Measurements from ENCODE around the gene TEX101. TPM values are rescaled to one million over a fixed set of nuclear protein-coding genes. Genes with fewer than 3 reads are reported as not detected.

TEX101 gene
- total RNA-seq, 2 experiments from 2014 or later: not detected

DNA sequence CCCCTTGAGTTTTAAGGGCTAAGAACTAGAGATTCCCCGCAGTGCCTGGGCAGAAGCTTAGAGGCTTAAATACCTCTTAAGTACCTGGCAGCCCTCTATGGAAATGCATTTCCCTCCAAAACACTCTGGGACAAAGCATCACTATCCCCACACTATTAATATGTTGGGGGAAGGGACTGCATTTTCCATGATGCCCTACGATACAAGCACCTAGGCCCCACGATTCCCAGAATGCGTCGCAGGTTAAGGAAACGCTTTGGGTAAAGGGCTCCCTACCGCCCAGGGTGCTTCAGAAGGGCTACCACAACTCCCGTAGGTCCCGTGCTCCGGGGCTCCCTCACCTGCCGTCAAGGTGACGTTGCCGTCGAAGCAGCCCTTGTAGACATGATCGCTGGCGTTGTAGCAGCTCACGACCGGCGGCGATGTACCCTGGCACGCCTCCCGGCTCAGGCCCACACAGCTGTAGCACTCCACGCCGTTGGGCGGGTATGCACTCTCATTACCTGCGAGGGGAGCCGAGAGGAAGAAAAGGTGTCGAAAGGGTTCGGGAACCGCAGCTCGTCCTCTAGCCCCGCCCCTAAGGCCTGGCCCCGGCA is 48.2 kb downstream of the TEX101 start:
- H3K4me3 Mint-ChIP-seq: peak overlapping the region; percentile 82
- H3K36me3 Mint-ChIP-seq: no peaks in the 10 kb centered on the region
- H3K9me3 Mint-ChIP-seq: no peaks in the 10 kb centered on the region
- peaks cover 10% of the 10 kb centered on the region for H3K4me1 Mint-ChIP-seq
- ATAC-seq (ENCODE audit: low read depth) (no peak), DNase-seq (no peak)
- H3K27me3 Mint-ChIP-seq: no peaks in the 10 kb centered on the region
- POLR2A ChIA-PET: interaction anchor here (1.0 to 3.9 kb wide), 10 partner anchors 16 to 292 kb away, joined by 3 to 26 read pairs (median 7); partner anchors contain the start of genes ETHE1, PHLDB3, SMG9 and ZNF575
- peak overlapping the region; percentile 91 for H3K27ac Mint-ChIP-seq

DNA sequence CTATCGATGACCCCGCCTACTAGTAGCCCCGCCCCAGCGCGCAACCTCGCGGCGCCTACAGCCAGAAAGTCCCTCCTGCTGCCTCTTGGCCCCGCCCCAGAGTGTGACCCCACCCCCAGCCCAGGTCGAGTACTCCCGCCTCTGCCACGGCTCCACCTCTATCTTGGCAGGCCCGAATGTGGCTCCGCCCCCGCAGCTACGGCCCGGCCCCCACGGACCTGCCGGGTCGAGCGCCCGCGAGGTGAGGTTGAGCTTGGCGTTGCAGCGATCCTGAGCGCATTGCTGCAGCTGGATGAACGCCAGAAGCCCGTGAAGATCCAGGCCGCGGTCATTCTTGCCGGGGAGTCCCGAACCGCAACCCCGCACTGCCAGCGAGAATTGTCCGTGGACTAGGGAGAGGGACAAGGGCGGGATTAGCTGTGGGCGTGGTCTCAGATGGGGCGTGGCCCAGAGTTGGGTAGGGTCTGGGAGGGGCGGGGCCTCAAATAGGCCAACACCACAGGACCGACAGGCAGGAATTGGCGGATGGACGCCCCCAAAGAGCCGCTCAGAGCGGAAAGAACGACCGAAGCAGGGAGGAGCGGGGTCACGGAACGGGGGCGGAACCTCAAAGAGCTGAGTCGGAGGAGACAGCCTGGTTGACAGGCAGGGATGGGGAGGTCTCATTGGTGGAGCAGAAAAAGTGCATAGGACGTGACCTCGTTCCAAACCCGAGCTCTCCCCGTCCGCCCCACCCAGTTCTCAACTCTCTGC is 48.9 kb downstream of the TEX101 start:
- POLR2A ChIA-PET: interaction anchor here (0.9 to 3.9 kb wide), 13 partner anchors 16 to 291 kb away, joined by 3 to 26 read pairs (median 7); partner anchors contain the start of genes ETHE1, PHLDB3, SMG9 and ZNF575
- Mint-ChIP-seq H3K4me3 (peak overlapping the region; percentile 82), H3K27me3 (no peaks in the 10 kb centered on the region), H3K36me3 (no peaks in the 10 kb centered on the region), H3K4me1 (peaks cover 14% of the 10 kb centered on the region), H3K9me3 (no peaks in the 10 kb centered on the region), H3K27ac (peak overlapping the region; percentile 91)
- ATAC-seq (ENCODE audit: low read depth) (peak; percentile 81), DNase-seq (peak; percentile 98)

DNA sequence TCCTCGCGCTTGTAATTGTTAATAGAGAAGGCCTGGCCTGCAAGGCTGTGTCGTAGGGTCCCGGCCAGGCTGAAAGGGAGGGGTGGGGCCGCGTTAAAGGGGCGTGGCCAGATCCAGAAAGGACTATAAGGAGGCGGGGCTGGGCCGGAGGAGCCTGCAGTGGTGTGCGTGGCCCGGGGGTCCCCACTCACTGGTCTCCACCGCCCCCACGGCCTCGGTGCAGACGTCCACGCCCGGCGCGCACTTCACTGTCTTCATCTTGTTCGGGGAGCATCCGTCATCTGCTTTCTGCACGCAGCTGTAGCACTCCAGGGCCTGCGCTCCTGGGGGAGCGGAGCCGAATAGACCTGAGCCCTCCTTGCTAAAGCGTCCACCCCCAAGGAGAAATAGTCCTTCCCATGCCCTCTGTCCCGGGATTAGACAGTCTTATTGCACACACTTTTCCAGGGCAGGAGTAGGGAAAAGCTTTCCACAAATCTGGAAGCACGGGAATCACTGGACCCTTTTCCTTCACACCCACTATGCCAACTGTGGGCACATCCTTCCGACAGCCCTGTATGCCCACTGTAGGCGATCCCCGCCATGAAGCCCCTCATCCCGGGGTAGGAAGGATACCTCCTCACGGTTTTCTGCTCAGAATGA is 49.6 kb downstream of the TEX101 start:
- POLR2A ChIA-PET: interaction anchor here (0.9 to 3.9 kb wide), 10 partner anchors 16 to 290 kb away, joined by 3 to 26 read pairs (median 8); partner anchors contain the start of genes ETHE1, PHLDB3, SMG9 and ZNF575
- Mint-ChIP-seq H3K4me3 (peak overlapping the region; percentile 82), H3K4me1 (peaks cover 19% of the 10 kb centered on the region), H3K27me3 (no peaks in the 10 kb centered on the region), H3K36me3 (no peaks in the 10 kb centered on the region), H3K9me3 (no peaks in the 10 kb centered on the region), H3K27ac (peak overlapping the region; percentile 91)
- DNase-seq: peak; percentile 83
- ATAC-seq (ENCODE audit: low read depth): peak; percentile 46

DNA sequence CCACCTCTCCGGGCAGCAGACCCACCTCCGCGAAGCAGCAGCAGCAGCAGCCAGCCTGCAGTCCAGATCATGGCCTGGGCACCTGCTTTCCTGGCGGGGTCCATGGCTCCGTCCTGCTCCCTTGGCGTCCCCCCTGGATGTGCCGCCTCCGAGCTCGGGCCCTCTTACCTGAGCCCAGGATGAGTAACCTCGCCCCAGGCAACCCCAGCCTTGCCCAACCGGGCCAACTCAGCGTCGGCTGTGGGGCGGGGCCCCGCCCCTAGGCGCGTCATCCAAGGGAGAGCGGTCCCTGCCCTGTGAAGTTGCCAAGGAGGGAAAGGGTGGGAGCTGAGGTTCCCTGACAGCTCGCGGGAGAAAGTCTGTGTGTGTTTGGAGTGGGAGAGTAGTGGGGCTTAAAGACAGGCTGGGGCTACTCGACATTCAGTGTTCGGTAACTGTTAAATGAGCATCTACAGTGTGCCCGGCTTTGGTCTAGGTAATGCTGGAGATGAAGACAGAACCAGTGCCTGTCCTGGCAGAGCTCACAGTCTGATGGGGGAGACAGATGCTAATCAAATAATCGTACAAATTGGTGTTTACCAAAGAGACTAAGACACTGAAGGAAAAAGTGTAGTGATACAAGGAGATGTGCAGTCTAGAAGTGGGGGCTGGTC is 50.9 kb downstream of the TEX101 start, which contains the start of gene LYPD3:
Gene LYPD3, minus strand, starts transcription at position 141 of the 653 bp plus-strand sequence. Its CDS starts 37 bp downstream, at position 104.
- no peak for ATAC-seq (ENCODE audit: low read depth)
- Mint-ChIP-seq H3K36me3 (no peaks in the 10 kb centered on the region), H3K9me3 (no peaks in the 10 kb centered on the region), H3K4me3 (peak within 1 kb of the TSS; percentile 82), H3K4me1 (peaks cover 26% of the 10 kb centered on the region), H3K27ac (peak within 1 kb of the TSS; percentile 91), H3K27me3 (no peaks in the 10 kb centered on the region)
- DNase-seq: no peak
- POLR2A ChIA-PET: interaction anchor here (0.6 to 3.9 kb wide), 3 partner anchors 9 to 137 kb away, joined by 4 to 26 read pairs (median 7); partner anchors contain the start of gene PHLDB3

DNA sequence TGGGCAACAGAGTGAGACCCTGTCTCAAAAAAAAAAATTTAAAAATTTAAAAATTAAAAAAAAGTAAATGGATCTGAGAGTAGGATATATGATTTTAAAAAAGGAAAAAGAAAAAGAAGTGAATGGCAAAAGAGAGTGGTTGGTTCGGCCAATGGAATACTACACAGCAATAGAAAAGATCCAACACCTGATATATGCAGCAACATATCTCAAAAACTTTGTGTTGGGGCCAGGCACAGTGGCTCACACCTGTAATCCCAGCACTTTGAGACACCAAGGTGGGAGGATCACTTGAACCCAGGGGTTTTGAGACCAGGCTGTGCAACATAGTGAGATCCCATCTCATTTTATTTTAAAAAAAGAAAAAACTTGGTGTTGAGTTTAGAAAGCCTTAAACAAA is 52.1 kb downstream of the TEX101 start:
- no peaks in the 10 kb centered on the region for H3K27me3 Mint-ChIP-seq
- DNase-seq: no peak
- H3K27ac Mint-ChIP-seq: no peak overlapping the region
- H3K9me3 Mint-ChIP-seq: no peaks in the 10 kb centered on the region
- H3K4me3 Mint-ChIP-seq: no peak overlapping the region
- no peak for ATAC-seq (ENCODE audit: low read depth)
- H3K4me1 Mint-ChIP-seq: peaks cover 26% of the 10 kb centered on the region
- POLR2A ChIA-PET: interaction anchor here (1.0 kb wide), 1 partner anchor 37 kb away, joined by 3 read pairs; the partner anchor contains the start of gene PHLDB3
- H3K36me3 Mint-ChIP-seq: no peaks in the 10 kb centered on the region

DNA sequence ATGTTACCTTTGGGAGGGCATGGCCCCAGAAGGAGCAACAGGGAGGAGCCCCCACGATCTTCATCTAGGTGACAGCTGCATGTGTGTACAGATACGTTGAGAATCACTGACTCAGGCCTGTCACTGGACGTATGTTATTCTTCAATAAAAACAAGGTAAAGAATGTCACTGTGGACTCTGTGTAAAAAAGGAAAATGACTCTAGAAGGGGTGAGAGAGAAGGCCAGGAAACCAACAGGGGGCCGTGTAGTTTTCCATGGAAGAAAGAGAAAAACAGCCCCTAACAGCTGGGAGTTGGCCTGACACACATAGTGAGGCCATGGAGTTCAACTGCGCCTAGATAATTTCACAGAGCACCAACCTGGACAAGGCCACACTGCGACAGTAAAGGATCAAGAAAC is 52.6 kb downstream of the TEX101 start:
- H3K9me3 Mint-ChIP-seq: no peaks in the 10 kb centered on the region
- no peak overlapping the region for H3K27ac Mint-ChIP-seq
- H3K4me1 Mint-ChIP-seq: peaks cover 22% of the 10 kb centered on the region
- no peak for DNase-seq
- no peak for ATAC-seq (ENCODE audit: low read depth)
- H3K27me3 Mint-ChIP-seq: no peaks in the 10 kb centered on the region
- H3K36me3 Mint-ChIP-seq: no peaks in the 10 kb centered on the region
- H3K4me3 Mint-ChIP-seq: no peak overlapping the region
- POLR2A ChIA-PET: interaction anchor here (1.0 kb wide), 1 partner anchor 37 kb away, joined by 3 read pairs; the partner anchor contains the start of gene PHLDB3

DNA sequence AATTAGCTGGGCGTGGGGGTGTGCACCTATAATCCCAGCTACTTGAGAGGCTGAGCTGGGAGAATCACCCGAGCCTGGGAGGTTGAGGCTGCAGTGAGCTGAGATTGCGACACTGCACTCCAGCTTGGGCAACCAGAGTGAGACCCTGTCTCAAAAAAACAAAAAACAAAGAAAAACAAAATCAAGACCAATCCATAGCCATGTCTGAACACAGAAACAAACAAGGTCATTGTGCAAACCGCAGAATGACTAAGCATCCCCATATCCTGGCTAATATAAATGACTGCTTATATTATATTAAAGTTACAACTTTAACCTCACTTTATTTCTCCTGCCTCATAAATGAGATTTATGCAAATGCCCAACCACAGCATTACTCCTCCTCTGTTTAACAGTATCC is 53.0 kb downstream of the TEX101 start:
- POLR2A ChIA-PET: interaction anchor here (1.0 kb wide), 1 partner anchor 36 kb away, joined by 3 read pairs; the partner anchor contains the start of gene PHLDB3
- no peaks in the 10 kb centered on the region for H3K36me3 Mint-ChIP-seq

More for the DNA sequence above, 53.0 kb downstream of the TEX101 start:
- ATAC-seq (ENCODE audit: low read depth) (no peak), DNase-seq (no peak)
- no peaks in the 10 kb centered on the region for H3K27me3 Mint-ChIP-seq
- H3K4me3 Mint-ChIP-seq: no peak overlapping the region
- H3K27ac Mint-ChIP-seq: no peak overlapping the region
- H3K9me3 Mint-ChIP-seq: no peaks in the 10 kb centered on the region
- H3K4me1 Mint-ChIP-seq: peaks cover 22% of the 10 kb centered on the region

Other genes with a start within 250 kb of the TEX101 start
- gene PSG5, start 228.4 kb upstream of the TEX101 start, total RNA-seq: not detected
- not detected for gene PSG4, start 209.3 kb upstream of the TEX101 start, total RNA-seq
- not detected for gene PSG9, start 145.4 kb upstream of the TEX101 start, total RNA-seq
- not detected for gene CD177, start 61.2 kb upstream of the TEX101 start, total RNA-seq
- 1 to 10 TPM; 1.2 to 1.8 TPM for gene LYPD3, start 50.7 kb downstream of the TEX101 start, total RNA-seq
- 10 to 100 TPM; 19.8 to 22.1 TPM for gene PHLDB3, start 89.9 kb downstream of the TEX101 start, total RNA-seq
- gene ETHE1, start 112.3 kb downstream of the TEX101 start, total RNA-seq: 10 to 100 TPM; 57.1 to 61.1 TPM
- gene ZNF575, start 118.3 kb downstream of the TEX101 start, total RNA-seq: 1 to 10 TPM; 3.9 to 4.6 TPM
- gene XRCC1, start 160.6 kb downstream of the TEX101 start, total RNA-seq: 10 to 100 TPM; 40.0 to 43.2 TPM
- gene PINLYP, start 160.9 kb downstream of the TEX101 start, total RNA-seq: 10 to 100 TPM; 11.7 to 15.6 TPM
- 10 to 100 TPM; 12.4 to 13.9 TPM for gene IRGQ, start 181.2 kb downstream of the TEX101 start, total RNA-seq
- 10 to 100 TPM; 15.3 to 17.8 TPM for gene ZNF576, start 181.7 kb downstream of the TEX101 start, total RNA-seq
- gene SRRM5, start 197.2 kb downstream of the TEX101 start, total RNA-seq: under 1 TPM; 0.68 to 0.72 TPM
- 10 to 100 TPM; 23.3 to 23.7 TPM for gene ZNF428, start 204.7 kb downstream of the TEX101 start, total RNA-seq
- under 1 TPM; 0.36 to 0.43 TPM for gene CADM4, start 225.0 kb downstream of the TEX101 start, total RNA-seq